Stomach (tissue), 9 donors: ENCODE results near the gene ZNF555. TPM values are rescaled to one million over a fixed set of nuclear protein-coding genes. Genes with fewer than 3 reads are reported as not detected.
"Not testable (repeated sequence)": the region's sequence is repeated elsewhere in the genome, so short reads cannot be mapped to it uniquely, and the experiment has no call there.

Experiments used
- DNase-seq, 2 donors: peaks; one replicate each; pipeline versions ENCODE4 v3.0.0 to v3.0.0-alpha.2; 2013 to 2019
- H3K27ac ChIP-seq, 5 donors: fragments of 200-600 bp in 4 of 5; sonication (generic) in 4 of 5; one replicate each; pipeline ENCODE4 v1.5.1; 2013 to 2019; ENCODE audit warnings: mild to moderate bottlenecking in 1 of 5, moderate library complexity in 1 of 5
- H3K27me3 ChIP-seq, 3 donors: fragments of 200-600 bp; sonication (generic); one replicate each; pipeline ENCODE4 v1.5.1; 2017 to 2019; ENCODE audit warnings: mixed run types in 1 of 3
- H3K36me3 ChIP-seq, 4 donors: fragments of 200-600 bp; sonication (generic); 1 replicate in 3 of 4; 2 replicates in 1 of 4; pipeline ENCODE4 v1.5.1; 2016 to 2019
- H3K4me1 ChIP-seq, 4 donors: fragments of 200-600 bp; sonication (generic); one replicate each; pipeline ENCODE4 v1.5.1; 2016 to 2019
- H3K4me3 ChIP-seq, 4 donors: fragments of 200-600 bp; sonication (generic) in 3 of 4; one replicate each; pipeline ENCODE4 v1.5.1; 2016 to 2019; ENCODE audit warnings: mild to moderate bottlenecking in 1 of 4
- H3K9me3 ChIP-seq, 4 donors: fragments of 200-600 bp; sonication (generic); one replicate each; pipeline ENCODE4 v1.5.1; 2016 to 2019
- CTCF ChIP-seq, 7 experiments: fragments of 450-650 bp in 4 of 7; fragments of 200-600 bp in 3 of 7; sonication (generic) in 3 of 7; IDR thresholded peaks; one replicate each; pipeline ENCODE4 v1.5.1; 2016 to 2019; ENCODE audit warnings: antibody characterized with exemption in 7 of 7, control low read depth in 2 of 7, mild to moderate bottlenecking in 1 of 7
- EP300 ChIP-seq: sonication (generic); formaldehyde crosslinking; IDR thresholded peaks from one replicate; pipeline ENCODE4 v1.6.1; 2017; ENCODE audit warnings: antibody characterized with exemption
- POLR2A ChIP-seq, 4 donors: fragments of 450-650 bp; IDR thresholded peaks; one replicate each; pipeline ENCODE4 v1.6.1; 2016; ENCODE audit warnings: antibody characterized with exemption in 4 of 4, control low read depth in 2 of 4, mild to moderate bottlenecking in 1 of 4, moderate library complexity in 1 of 4
- POLR2AphosphoS5 ChIP-seq, 3 donors: sonication (generic); formaldehyde crosslinking; IDR thresholded peaks; one replicate each; pipeline ENCODE4 v1.6.1; 2016; ENCODE audit warnings: antibody characterized with exemption in 3 of 3
- WGBS, 5 donors: extraction: QIAGEN DNeasy Blood & Tissue Kit in 3 of 5; methylation state at CpG; one replicate each; pipeline versions ENCODE4 v1.1.5 to v1.1.7; 2013 to 2018; 5-methylcytosine and 5-hydroxymethylcytosine counted together
- intact Hi-C: fragments of 100-400 bp; cut with DNase I; formaldehyde crosslinking; loops from one replicate; pipeline ENCODE4 v1.15.1; 2023; ENCODE audit warnings: low total_unique reads
- polyA plus RNA-seq, 3 donors: library from polyadenylated mRNA; stranded (reverse); fragments of 200-250 nt; gene quantifications; one replicate each; pipeline ENCODE4 v1.2.3, GENCODE V29; 2013
- total RNA-seq, 5 donors: library from RNA; depleted of rRNA; stranded (reverse); fragments of >200 nt; gene quantifications; one replicate each; pipeline versions ENCODE4 v1.1.0 to v1.2.3, GENCODE V29; 2014 to 2016
- donor health status: healthy with polysubstance abuse.
- donor health status: Bipolar disorder and iron deficiency.
- donor health status: healthy.

Gene ZNF555
- total and polyA plus RNA-seq, 8 donors = 0.58 to 11.2 (median 2.1) TPM

DNA sequence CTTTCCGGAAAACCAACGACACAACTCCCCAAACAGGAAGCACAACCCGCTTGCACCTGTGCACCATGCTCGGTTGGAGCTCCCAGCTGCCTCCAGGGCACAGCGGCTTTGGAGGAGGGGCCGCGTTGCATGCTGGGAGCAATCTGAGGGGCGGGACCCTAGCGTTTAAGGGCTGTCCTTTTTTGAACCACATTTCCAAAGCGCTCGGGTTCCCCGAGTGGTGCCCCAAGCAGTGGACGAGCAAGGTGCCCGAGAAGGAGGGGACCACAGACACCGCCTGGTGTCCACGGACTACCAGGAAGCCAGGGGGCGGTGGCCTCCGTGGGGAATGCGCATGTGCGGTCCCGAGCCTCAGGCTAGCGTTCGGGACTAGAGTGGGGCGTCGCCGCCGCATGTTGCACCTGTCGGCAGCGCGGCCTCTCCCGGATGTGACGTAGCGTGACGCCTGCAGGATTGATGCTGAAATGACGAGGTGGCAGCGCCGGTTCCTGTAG is 47.5 kb downstream of the ZNF555 start:
- Histone ChIP-seq H3K27me3 (no peaks in the 10 kb centered on the region), H3K9me3 (no peaks in the 10 kb centered on the region), H3K36me3 (no peaks in the 10 kb centered on the region), H3K4me3 (peak overlapping the region in 2 of 4 donors; percentile 14 to 22), H3K27ac (no peak overlapping the region), H3K4me1 (peaks cover 0 to 8% (median 3%) of the 10 kb centered on the region in 4 donors)
- no peak for TF ChIP-seq POLR2A (IDR thresholded peaks at IDR 0.05)
- no peak for TF ChIP-seq CTCF (IDR thresholded peaks at IDR 0.05)
- no peak for TF ChIP-seq POLR2AphosphoS5 (IDR thresholded peaks at IDR 0.05)
- TF ChIP-seq EP300 = no peak
- peak in 1 of 2 donors; percentile 78 for DNase-seq
- 46 to 86% (median 69%) methylated on average over 36 to 37 of the region's 37 CpGs for WGBS, 5 donors
- intact Hi-C loops = no loop called here

DNA sequence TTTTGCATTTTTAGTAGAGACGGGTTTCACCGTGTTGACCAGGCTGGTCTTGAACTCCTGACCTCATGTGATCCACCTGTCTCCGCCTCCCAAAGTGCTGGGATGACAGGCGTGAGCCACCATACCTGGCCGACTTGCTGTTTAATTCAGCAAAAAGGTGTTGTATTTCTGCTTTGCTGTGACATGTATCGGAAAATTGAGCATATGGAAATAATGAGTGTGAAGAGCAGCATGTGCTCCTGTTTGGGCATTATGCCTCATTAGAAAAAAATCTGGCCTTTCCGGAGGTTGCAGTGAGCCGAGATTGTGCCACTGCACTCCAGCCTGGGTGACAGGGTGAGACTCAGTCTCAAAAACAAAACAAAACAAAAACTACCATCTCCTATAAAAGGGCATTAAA is 49.3 kb downstream of the ZNF555 start:
- not testable (repeated sequence) for H3K36me3 ChIP-seq, DNase-seq
- WGBS, 5 donors = 74 to 81% (median 77%) methylated on average over 8 of the region's 8 CpGs

GRCh38 chr19:2896694-2897093 is 55.4 kb downstream of the ZNF555 start:
- WGBS, 5 donors = 72 to 80% (median 78%) methylated on average over 8 of the region's 8 CpGs
- Histone ChIP-seq H3K9me3 (peaks cover 0 to 13% (median 11%) of the 10 kb centered on the region in 4 donors), H3K36me3 (no peaks in the 10 kb centered on the region), H3K27ac (no peak overlapping the region), H3K27me3 (no peaks in the 10 kb centered on the region), H3K4me1 (peaks cover 6 to 12% (median 9%) of the 10 kb centered on the region in 4 donors), H3K4me3 (no peak overlapping the region)
- intact Hi-C loops = no loop called here
- no peak for DNase-seq
- TF ChIP-seq POLR2A (IDR thresholded peaks at IDR 0.05) (no peak), POLR2AphosphoS5 (IDR thresholded peaks at IDR 0.05) (no peak), EP300 (no peak), CTCF (IDR thresholded peaks at IDR 0.05) (no peak)

More for the DNA sequence above, 49.3 kb downstream of the ZNF555 start:
- intact Hi-C loops, H3K9me3 ChIP-seq, H3K27me3 ChIP-seq, H3K4me3 ChIP-seq, H3K27ac ChIP-seq, H3K4me1 ChIP-seq: not testable (repeated sequence)

GRCh38 chr19:2900296-2901252 is 59.3 kb downstream of the ZNF555 start, which contains the start of gene ZNF57:
Gene ZNF57, plus strand, starts transcription at chr19:2900928. Its CDS starts 118 bp downstream, at chr19:2901046.
- 0 to 1% (median 1%) methylated on average over 27 to 100 of the region's 100 CpGs for WGBS, 5 donors
- Histone ChIP-seq H3K36me3 (no peaks in the 10 kb centered on the region), H3K27me3 (no peaks in the 10 kb centered on the region), H3K27ac (peak within 1 kb of the TSS; percentile 88 to 98 (median 89)), H3K4me3 (peak within 1 kb of the TSS; percentile 62 to 88 (median 77)), H3K4me1 (peaks cover 10 to 30% (median 23%) of the 10 kb centered on the region in 4 donors), H3K9me3 (peaks cover 0 to 13% (median 11%) of the 10 kb centered on the region in 4 donors)
- peak; percentile 100 for DNase-seq
- TF ChIP-seq POLR2A (IDR thresholded peaks at IDR 0.05) = peak in 1 of 4 donors; percentile 73
- no peak for TF ChIP-seq EP300
- peak in 2 of 3 donors; percentile 83 to 93 for TF ChIP-seq POLR2AphosphoS5 (IDR thresholded peaks at IDR 0.05)
- intact Hi-C loops = no loop called here

GRCh38 chr19:2902590-2903218 is 61.4 kb downstream of the ZNF555 start:
- no peak for TF ChIP-seq CTCF (IDR thresholded peaks at IDR 0.05)
- TF ChIP-seq EP300 = no peak
- no peak for TF ChIP-seq POLR2AphosphoS5 (IDR thresholded peaks at IDR 0.05)
- TF ChIP-seq POLR2A (IDR thresholded peaks at IDR 0.05) = no peak
- no peaks in the 10 kb centered on the region for H3K27me3 ChIP-seq
- H3K27ac ChIP-seq = peak overlapping the region in 4 of 5 donors; percentile 88 to 93 (median 89)
- no peaks in the 10 kb centered on the region for H3K9me3 ChIP-seq
- peaks cover 10 to 30% (median 23%) of the 10 kb centered on the region in 4 donors for H3K4me1 ChIP-seq
- no peaks in the 10 kb centered on the region for H3K36me3 ChIP-seq
- H3K4me3 ChIP-seq = peak overlapping the region in 2 of 4 donors; percentile 62 to 75
- 67 to 71% (median 70%) methylated on average over 8 to 13 of the region's 13 CpGs for WGBS, 5 donors
- peak in 1 of 2 donors; percentile 62 for DNase-seq
- intact Hi-C loops = no loop called here

- peaks cover 10 to 30% (median 23%) of the 10 kb centered on the region in 4 donors for H3K4me1 ChIP-seq
- H3K9me3 ChIP-seq, intact Hi-C loops, DNase-seq, H3K4me3 ChIP-seq, H3K36me3 ChIP-seq, H3K27me3 ChIP-seq: not testable (repeated sequence)
- H3K27ac ChIP-seq = peak overlapping the region in 1 of 5 donors; percentile 93
- WGBS, 5 donors = 87 to 92% (median 89%) methylated on average over 13 of the region's 13 CpGs
These were observed 62.1 kb downstream of the ZNF555 start for GRCh38 chr19:2903326-2903725.
